GM18861 (cell line): ENCODE measurements around the gene PI4KA.
"Not testable (repeated sequence)": the region's sequence is repeated elsewhere in the genome, so short reads cannot be mapped to it uniquely, and the experiment has no call there.

Experiments used
- ATAC-seq: cut with Tn5 transposase; IDR thresholded peaks from one replicate; pipeline ENCODE4 v1.9.1; 2021; ENCODE audit not compliant: unreplicated experiment

Gene PI4KA

GRCh38 chr22:20752104-20752741 is 106.4 kb downstream of the PI4KA start:
- ATAC-seq, result no peak

- ATAC-seq, result no peak
Observed at GRCh38 chr22:20751185-20751851, 107.3 kb downstream of the PI4KA start.

- peak; percentile 46 for ATAC-seq
Observed at GRCh38 chr22:20750461-20751184, 108.0 kb downstream of the PI4KA start.

GRCh38 chr22:20749453-20749852 is 109.2 kb downstream of the PI4KA start:
- no peak for ATAC-seq

GRCh38 chr22:20748731-20749428 is 109.7 kb downstream of the PI4KA start:
- ATAC-seq, result peak; percentile 55

GRCh38 chr22:20748082-20748481 is 110.5 kb downstream of the PI4KA start:
- no peak for ATAC-seq

- no peak for ATAC-seq
Observed at GRCh38 chr22:20747223-20747622, 111.4 kb downstream of the PI4KA start.

GRCh38 chr22:20746431-20747189 is 112.0 kb downstream of the PI4KA start:
- ATAC-seq, result no peak

GRCh38 chr22:20745119-20745518 is 113.5 kb downstream of the PI4KA start:
- ATAC-seq, result no peak

- no peak for ATAC-seq
Observed at GRCh38 chr22:20744456-20744855, 114.2 kb downstream of the PI4KA start.

GRCh38 chr22:20742764-20743163 is 115.8 kb downstream of the PI4KA start:
- ATAC-seq, result no peak

- ATAC-seq, result no peak
Observed at GRCh38 chr22:20741634-20742581, 116.7 kb downstream of the PI4KA start.

GRCh38 chr22:20741008-20741633 is 117.5 kb downstream of the PI4KA start:
- no peak for ATAC-seq

GRCh38 chr22:20740222-20740951 is 118.2 kb downstream of the PI4KA start:
- ATAC-seq, result no peak

- no peak for ATAC-seq
Observed at GRCh38 chr22:20738394-20739089, 120.1 kb downstream of the PI4KA start.

- not testable (repeated sequence) for ATAC-seq
Observed at GRCh38 chr22:20736891-20737290, 121.7 kb downstream of the PI4KA start.

GRCh38 chr22:20735356-20736162 is 123.1 kb downstream of the PI4KA start:
- ATAC-seq, result not testable (repeated sequence)
